AG04449 (cell line): Measurements from ENCODE around the gene LSM11.

ENCODE experiments used
- CTCF ChIA-PET: fragments of 350-600 bp; formaldehyde crosslinking; extraction: SDS; loops from one replicate; lab custom pipeline; 2021; ENCODE audit warnings: antibody characterized with exemption; lab: Yijun Ruan, JAX
- POLR2A ChIA-PET: fragments of 400-600, 350-600 bp; formaldehyde crosslinking; extraction: SDS; loops from one replicate; lab custom pipeline; 2020; ENCODE audit warnings: antibody characterized with exemption, inconsistent platforms; lab: Yijun Ruan, JAX
- DNase-seq: peaks from one replicate; pipeline ENCODE4 v3.0.0-alpha.2; 2010; ENCODE audit warnings: low read depth, low spot score
- H3K4me3 ChIP-seq: 2 replicates; pipeline ENCODE4 v1.5.1; 2011; ENCODE audit warnings: low read depth, mild to moderate bottlenecking, control low read depth, low read length
- TF ChIP-seq, protein P1 (sequence below): IDR thresholded peaks from one replicate; pipeline ENCODE4 v1.5.1; 2011; ENCODE audit warnings: mild to moderate bottlenecking, moderate library complexity, low read length, control low read depth, inconsistent platforms; ENCODE audit not compliant: insufficient read depth; ENCODE audit errors: missing control alignments

Gene LSM11

GRCh38 chr5:157761690-157762621, 18.4 kb downstream of the LSM11 start:
- DNase-seq: no peak
- H3K4me3 ChIP-seq: no peak overlapping the region
- TF ChIP-seq, protein P1, sequence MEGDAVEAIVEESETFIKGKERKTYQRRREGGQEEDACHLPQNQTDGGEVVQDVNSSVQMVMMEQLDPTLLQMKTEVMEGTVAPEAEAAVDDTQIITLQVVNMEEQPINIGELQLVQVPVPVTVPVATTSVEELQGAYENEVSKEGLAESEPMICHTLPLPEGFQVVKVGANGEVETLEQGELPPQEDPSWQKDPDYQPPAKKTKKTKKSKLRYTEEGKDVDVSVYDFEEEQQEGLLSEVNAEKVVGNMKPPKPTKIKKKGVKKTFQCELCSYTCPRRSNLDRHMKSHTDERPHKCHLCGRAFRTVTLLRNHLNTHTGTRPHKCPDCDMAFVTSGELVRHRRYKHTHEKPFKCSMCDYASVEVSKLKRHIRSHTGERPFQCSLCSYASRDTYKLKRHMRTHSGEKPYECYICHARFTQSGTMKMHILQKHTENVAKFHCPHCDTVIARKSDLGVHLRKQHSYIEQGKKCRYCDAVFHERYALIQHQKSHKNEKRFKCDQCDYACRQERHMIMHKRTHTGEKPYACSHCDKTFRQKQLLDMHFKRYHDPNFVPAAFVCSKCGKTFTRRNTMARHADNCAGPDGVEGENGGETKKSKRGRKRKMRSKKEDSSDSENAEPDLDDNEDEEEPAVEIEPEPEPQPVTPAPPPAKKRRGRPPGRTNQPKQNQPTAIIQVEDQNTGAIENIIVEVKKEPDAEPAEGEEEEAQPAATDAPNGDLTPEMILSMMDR: peak; percentile 69
- ChIA-PET CTCF (interaction anchor here (0.6 to 18.6 kb wide), 38 partner anchors 11 to 1370 kb away, joined by 3 to 242 read pairs (median 4); partner anchors contain the start of gene LSM11), POLR2A (no interaction called here)

- CTCF ChIA-PET: interaction anchor here (0.8 to 18.6 kb wide), 7 partner anchors 8 to 1368 kb away, joined by 3 to 242 read pairs (median 5); partner anchors contain the start of gene LSM11
- DNase-seq: no peak
Observed at GRCh38 chr5:157764531-157764930, 21.0 kb downstream of the LSM11 start.

DNA sequence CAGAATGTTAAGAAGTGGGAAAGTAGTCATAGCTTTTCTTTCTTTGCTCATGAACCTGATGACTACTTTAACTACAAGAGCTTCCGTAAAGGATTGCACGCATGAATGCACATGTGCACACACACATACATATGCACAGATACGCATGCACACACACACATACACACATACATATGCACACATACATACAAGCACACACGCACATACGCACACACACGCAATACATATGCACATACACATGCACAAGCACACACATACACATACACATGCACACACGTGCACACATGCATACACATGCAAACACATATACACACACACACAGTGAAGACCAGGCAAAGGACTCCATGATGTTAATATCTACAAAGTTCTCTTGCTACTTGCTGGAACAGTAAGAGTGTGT, 22.9 kb downstream of the LSM11 start:
- H3K4me3 ChIP-seq: no peak overlapping the region
- DNase-seq: no peak
- CTCF ChIA-PET: interaction anchor here (1.6 to 18.6 kb wide), 4 partner anchors 6 to 1340 kb away, joined by 5 to 242 read pairs (median 82); partner anchors contain the start of gene LSM11
- POLR2A ChIA-PET: no interaction called here
- TF ChIP-seq, protein P1: no peak

More at GRCh38 chr5:157764531-157764930, 21.0 kb downstream of the LSM11 start:
- TF ChIP-seq, protein P1: no peak
- POLR2A ChIA-PET: no interaction called here
- H3K4me3 ChIP-seq: no peak overlapping the region

GRCh38 chr5:157766902-157767301, 23.4 kb downstream of the LSM11 start:
- TF ChIP-seq, protein P1: no peak
- CTCF ChIA-PET: interaction anchor here (1.0 to 18.6 kb wide), 4 partner anchors 6 to 229 kb away, joined by 5 to 242 read pairs (median 82); partner anchors contain the start of gene LSM11

DNA sequence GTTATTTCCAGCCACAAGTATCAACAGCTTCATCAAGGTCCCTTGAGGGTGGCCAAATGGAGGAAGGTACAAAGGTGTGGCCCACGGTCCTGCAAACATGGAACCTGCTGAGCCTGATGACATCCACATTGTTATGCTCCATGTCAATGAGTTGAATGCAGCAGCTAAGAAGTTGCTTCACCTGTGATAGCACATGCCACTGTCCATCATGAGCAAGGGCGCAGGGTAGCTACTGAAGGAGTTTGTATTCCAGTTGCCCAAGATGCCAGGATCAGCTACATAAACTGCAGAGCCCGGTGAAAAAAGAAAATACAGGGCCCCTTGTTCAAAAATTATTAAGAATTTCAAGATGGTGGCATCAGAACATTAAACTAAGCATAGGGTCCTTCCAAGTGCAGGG, 24.2 kb downstream of the LSM11 start:
- TF ChIP-seq, protein P1: no peak
- no peak overlapping the region for H3K4me3 ChIP-seq
- ChIA-PET CTCF (interaction anchor here (1.0 to 18.6 kb wide), 3 partner anchors 9 to 1365 kb away, joined by 5 to 242 read pairs (median 8); partner anchors contain the start of gene LSM11), POLR2A (no interaction called here)
- DNase-seq: no peak

More at GRCh38 chr5:157766902-157767301, 23.4 kb downstream of the LSM11 start:
- no peak for DNase-seq
- POLR2A ChIA-PET: no interaction called here
- H3K4me3 ChIP-seq: no peak overlapping the region

DNA sequence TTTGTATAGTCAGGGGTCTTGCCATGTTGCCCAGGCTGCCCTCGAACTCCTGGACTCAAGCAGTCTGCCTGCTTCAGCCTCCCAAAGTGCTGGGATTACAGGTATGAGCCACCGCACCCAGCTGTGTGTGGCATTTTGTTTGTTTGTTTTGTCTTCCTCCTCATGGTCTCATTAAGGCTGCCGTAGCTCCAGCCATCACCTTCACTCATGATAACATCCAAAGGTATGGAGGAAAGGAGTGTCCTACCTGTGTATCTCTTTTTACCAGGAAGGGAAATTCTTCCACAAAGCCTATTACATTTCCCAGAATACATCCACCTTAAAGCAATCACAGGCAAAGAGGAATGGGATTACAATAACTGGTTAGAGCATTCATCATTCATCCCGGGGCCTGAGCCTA, 27.2 kb downstream of the LSM11 start:
- TF ChIP-seq, protein P1: no peak
- CTCF ChIA-PET: interaction anchor here (1.5 to 18.6 kb wide), 3 partner anchors 8 to 224 kb away, joined by 3 to 242 read pairs (median 90); partner anchors contain the start of gene LSM11
- DNase-seq: no peak
- POLR2A ChIA-PET: no interaction called here
- H3K4me3 ChIP-seq: no peak overlapping the region
